ENCODE results near the gene ALG9. TPM values are rescaled to one million over a fixed set of nuclear protein-coding genes. Genes with fewer than 3 reads are reported as not detected.
A peak's percentile ranks its signal among the peaks of the same experiment; 100 is the strongest.
"Not testable (repeated sequence)": the region's sequence is repeated elsewhere in the genome, so short reads cannot be mapped to it uniquely, and the experiment has no call there.

Gene ALG9
- total RNA-seq, 1 donor from 2014 or later, result 44.0 TPM

DNA sequence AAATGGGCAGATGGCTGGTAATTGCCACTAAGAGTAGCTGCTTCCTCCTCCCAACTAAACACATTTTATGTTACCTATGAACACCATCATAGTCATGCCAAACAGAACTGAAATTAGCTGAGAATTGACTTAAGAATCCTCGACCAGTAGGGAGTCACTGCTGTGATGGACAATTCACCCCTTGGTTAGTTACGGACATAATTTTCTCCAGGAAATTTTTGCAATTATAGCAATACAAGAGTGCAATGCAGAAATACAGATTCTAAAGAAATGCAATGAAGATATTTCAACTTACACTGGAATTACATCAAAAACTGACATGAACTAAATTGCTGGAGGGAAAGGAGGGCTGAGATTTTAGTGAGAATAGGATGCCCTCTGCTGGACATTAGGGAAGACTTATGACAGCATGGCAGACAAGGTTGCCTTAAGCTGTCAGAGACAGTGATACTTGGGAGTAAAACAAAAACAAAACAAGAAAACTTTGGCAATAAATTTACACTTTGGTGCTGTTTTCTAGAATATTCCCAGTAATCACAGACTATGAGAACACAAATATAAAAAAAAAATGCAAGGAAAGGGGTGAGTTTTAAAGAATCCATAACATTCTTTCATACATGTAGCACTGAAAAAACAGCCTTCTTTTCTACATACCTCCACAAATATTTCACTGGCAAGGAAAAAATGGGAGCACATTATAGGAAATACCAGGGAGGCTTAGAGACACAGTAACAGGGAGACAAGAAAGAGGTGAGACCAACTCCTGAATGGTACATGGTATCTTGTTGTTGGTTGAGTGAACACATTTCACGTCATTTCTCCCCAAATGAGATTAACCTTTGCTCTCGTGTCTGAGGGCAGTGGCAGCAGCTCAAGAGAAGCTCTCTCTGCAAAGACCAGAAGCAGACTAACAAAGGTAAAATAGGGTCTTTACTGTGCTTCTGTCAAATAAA lies 94.0 kb downstream of the ALG9 start:
- H3K4me3 Mint-ChIP-seq, result no peak overlapping the region
- peaks cover 13% of the 10 kb centered on the region for H3K4me1 Mint-ChIP-seq (ENCODE audit: unreplicated experiment)
- H3K27ac Mint-ChIP-seq, result peak overlapping the region; percentile 3
- H3K27me3 Mint-ChIP-seq, result no peaks in the 10 kb centered on the region
- no peak for DNase-seq (ENCODE audit: extremely low spot score, unreplicated experiment)
- TF ChIP-seq, protein P1, sequence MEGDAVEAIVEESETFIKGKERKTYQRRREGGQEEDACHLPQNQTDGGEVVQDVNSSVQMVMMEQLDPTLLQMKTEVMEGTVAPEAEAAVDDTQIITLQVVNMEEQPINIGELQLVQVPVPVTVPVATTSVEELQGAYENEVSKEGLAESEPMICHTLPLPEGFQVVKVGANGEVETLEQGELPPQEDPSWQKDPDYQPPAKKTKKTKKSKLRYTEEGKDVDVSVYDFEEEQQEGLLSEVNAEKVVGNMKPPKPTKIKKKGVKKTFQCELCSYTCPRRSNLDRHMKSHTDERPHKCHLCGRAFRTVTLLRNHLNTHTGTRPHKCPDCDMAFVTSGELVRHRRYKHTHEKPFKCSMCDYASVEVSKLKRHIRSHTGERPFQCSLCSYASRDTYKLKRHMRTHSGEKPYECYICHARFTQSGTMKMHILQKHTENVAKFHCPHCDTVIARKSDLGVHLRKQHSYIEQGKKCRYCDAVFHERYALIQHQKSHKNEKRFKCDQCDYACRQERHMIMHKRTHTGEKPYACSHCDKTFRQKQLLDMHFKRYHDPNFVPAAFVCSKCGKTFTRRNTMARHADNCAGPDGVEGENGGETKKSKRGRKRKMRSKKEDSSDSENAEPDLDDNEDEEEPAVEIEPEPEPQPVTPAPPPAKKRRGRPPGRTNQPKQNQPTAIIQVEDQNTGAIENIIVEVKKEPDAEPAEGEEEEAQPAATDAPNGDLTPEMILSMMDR (conservative IDR thresholded peaks at IDR 0.05), result peak; percentile 90
- no peaks in the 10 kb centered on the region for H3K9me3 Mint-ChIP-seq
- no peaks in the 10 kb centered on the region for H3K36me3 Mint-ChIP-seq

DNA sequence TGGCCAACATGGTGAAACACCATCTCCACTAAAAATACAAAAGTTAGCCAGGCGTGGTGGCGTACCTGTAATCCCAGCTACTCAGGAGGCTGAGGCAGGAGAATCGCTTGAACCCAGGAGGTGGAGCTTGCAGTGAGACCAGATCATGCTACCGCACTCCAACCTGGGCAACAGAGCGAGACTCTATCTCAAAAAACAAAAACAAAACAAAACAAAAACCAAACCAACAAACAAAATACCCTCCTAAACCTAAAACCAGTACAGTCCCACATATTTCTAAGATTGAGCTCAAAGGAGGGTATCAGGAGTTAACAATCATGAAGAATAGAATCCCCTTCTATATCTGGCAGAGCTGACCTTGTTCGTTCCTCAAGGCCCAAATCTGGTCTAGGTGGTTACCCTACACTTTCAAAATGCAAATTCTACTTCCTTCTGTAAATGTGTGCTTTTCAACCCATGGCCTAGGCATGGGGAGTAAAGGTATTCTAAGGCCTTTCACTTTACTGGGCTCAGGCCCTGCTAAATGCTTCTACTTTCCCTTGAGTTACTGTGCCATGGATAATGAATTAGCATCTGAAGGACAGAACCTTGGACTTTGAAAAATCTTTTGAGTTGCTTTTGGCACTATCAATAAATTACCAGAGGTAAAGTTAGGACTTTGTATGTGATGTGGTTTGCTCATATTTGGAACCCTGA lies 94.8 kb downstream of the ALG9 start:
- TF ChIP-seq, protein P1 (conservative IDR thresholded peaks at IDR 0.05), result no peak
- Mint-ChIP-seq H3K9me3 (no peaks in the 10 kb centered on the region), H3K4me3 (no peak overlapping the region), H3K4me1 (ENCODE audit: unreplicated experiment) (peaks cover 13% of the 10 kb centered on the region), H3K27me3 (no peaks in the 10 kb centered on the region), H3K36me3 (no peaks in the 10 kb centered on the region), H3K27ac (no peak overlapping the region)
- DNase-seq (ENCODE audit: extremely low spot score, unreplicated experiment), result no peak

DNA sequence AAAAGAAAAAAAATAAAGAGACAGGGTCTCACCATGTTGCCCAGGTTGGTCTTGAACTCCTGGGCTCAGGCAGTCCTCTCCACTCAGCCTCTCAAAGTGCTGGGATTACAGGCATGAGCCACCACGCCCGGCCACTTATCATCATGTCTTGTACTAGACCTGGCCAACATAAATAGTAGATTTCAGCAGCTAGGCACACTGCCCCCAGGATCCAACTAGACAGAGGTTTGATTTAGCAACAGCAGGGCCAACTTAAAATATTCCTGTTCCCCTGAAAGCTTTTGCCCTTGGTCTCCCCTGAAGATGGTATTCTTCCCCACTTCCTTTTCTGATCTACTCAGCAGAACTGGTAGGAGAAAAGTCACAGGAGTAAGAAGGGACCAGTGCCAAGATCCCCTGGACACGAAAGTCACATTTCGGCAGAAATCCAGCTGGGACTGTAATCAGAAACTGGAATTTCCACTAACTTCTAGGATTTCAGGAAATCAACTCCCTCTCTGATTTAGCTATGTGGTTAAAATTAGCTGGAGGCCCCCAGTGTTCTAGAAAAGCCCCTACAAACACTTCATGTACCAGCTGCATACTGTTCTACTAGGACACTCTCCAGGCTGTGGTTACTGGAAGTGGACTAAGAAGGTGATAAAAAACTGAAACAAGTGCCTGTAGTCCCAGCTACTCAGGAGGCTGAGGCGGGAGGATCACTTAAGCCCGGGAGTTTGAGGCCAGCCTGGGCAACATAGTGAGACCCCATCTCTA lies 96.2 kb downstream of the ALG9 start:
- Mint-ChIP-seq H3K9me3 (no peaks in the 10 kb centered on the region), H3K4me3 (no peak overlapping the region), H3K27ac (no peak overlapping the region), H3K36me3 (no peaks in the 10 kb centered on the region), H3K4me1 (ENCODE audit: unreplicated experiment) (peaks cover 16% of the 10 kb centered on the region), H3K27me3 (no peaks in the 10 kb centered on the region)
- no peak for DNase-seq (ENCODE audit: extremely low spot score, unreplicated experiment)
- TF ChIP-seq, protein P1 (conservative IDR thresholded peaks at IDR 0.05), result no peak

- no peak overlapping the region for H3K4me3 Mint-ChIP-seq
- no peak for DNase-seq (ENCODE audit: extremely low spot score, unreplicated experiment)
- H3K9me3 Mint-ChIP-seq, result no peaks in the 10 kb centered on the region
- no peak overlapping the region for H3K27ac Mint-ChIP-seq
- H3K36me3 Mint-ChIP-seq, result no peaks in the 10 kb centered on the region
- TF ChIP-seq, protein P1 (conservative IDR thresholded peaks at IDR 0.05), result no peak
- H3K27me3 Mint-ChIP-seq, result no peaks in the 10 kb centered on the region
- peaks cover 10% of the 10 kb centered on the region for H3K4me1 Mint-ChIP-seq (ENCODE audit: unreplicated experiment)
These were observed 98.8 kb downstream of the ALG9 start for GRCh38 chr11:111772535-111772934.

DNA sequence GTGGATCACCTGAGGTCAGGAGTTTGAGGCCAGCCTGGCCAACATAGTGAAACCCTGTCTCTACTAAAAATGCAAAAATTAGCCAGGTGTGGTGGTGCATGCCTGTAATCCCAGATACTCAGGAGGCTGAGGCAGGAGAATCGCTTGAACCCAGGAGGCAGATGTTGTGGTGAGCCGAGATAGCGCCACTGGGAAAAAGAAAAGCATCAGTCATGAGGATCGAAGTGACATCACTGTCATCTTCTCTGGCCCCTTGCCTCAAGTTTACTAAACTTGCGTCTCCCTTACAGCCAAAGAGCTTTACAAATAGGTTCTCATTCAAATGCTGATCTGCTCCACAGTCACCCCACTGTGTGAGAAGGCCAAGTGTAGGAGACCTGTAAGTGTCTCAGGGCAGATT lies 100.2 kb downstream of the ALG9 start:
- DNase-seq (ENCODE audit: extremely low spot score, unreplicated experiment); H3K27me3 Mint-ChIP-seq; H3K4me3 Mint-ChIP-seq; H3K27ac Mint-ChIP-seq; H3K9me3 Mint-ChIP-seq; H3K36me3 Mint-ChIP-seq: not testable (repeated sequence)
- H3K4me1 Mint-ChIP-seq (ENCODE audit: unreplicated experiment), result peaks cover 10% of the 10 kb centered on the region

Measured in type B pancreatic cell (in vitro differentiated cells).